MM.1S (cell line): Measurements from ENCODE around the gene TSHZ2.

Experiments used
- DNase-seq: peaks from one replicate; pipeline ENCODE4 v3.0.0-alpha.2; 2015
- H2AFZ ChIP-seq: fragments of 300-600 bp; sonication (generic); 2 replicates; pipeline ENCODE4 v1.6.0; 2016; ENCODE audit warnings: antibody characterized with exemption, low read length
- H3F3A ChIP-seq: fragments of 300-600 bp; sonication (generic); 2 replicates; pipeline ENCODE4 v1.6.1; 2016; ENCODE audit warnings: mild to moderate bottlenecking, antibody characterized with exemption, low read length, moderate library complexity, mixed read lengths; ENCODE audit not compliant: insufficient read depth
- H3K27ac ChIP-seq: fragments of 300-600 bp; sonication (generic); 2 replicates; pipeline ENCODE4 v1.5.1; 2016; ENCODE audit warnings: mild to moderate bottlenecking, low read length
- H3K27me3 ChIP-seq: fragments of 300-600 bp; sonication (generic); replicated peaks from 2 replicates; pipeline ENCODE4 v1.6.0; 2016; ENCODE audit warnings: low read length; ENCODE audit not compliant: insufficient read depth
- H3K36me3 ChIP-seq: fragments of 300-600 bp; sonication (generic); replicated peaks from 2 replicates; pipeline ENCODE4 v1.6.1; 2016; ENCODE audit warnings: mild to moderate bottlenecking, low read length, mixed read lengths; ENCODE audit not compliant: insufficient read depth
- H3K4me1 ChIP-seq: fragments of 300-600 bp; sonication (generic); 2 replicates; pipeline ENCODE4 v1.6.1; 2016; ENCODE audit warnings: low read length, mixed read lengths
- H3K4me2 ChIP-seq: fragments of 300-600 bp; sonication (generic); 2 replicates; pipeline ENCODE4 v1.6.0; 2016; ENCODE audit warnings: low read depth, low read length
- H3K4me3 ChIP-seq: fragments of 300-600 bp; sonication (generic); 2 replicates; pipeline ENCODE4 v1.5.1; 2016; ENCODE audit warnings: low read length, mixed read lengths
- H3K79me2 ChIP-seq: fragments of 300-600 bp; sonication (generic); 2 replicates; pipeline ENCODE4 v1.6.1; 2016; ENCODE audit warnings: mixed run types, low read length, mixed read lengths
- H3K9ac ChIP-seq: fragments of 300-600 bp; sonication (generic); 2 replicates; pipeline ENCODE4 v1.6.1; 2016; ENCODE audit warnings: low read length, mixed read lengths
- H3K9me2 ChIP-seq: fragments of 300-600 bp; sonication (generic); replicated peaks from 2 replicates; pipeline ENCODE4 v1.6.1; 2016; ENCODE audit warnings: mild to moderate bottlenecking, low read length, mixed read lengths; ENCODE audit not compliant: insufficient read depth
- H3K9me3 ChIP-seq: fragments of 300-600 bp; sonication (generic); replicated peaks from 2 replicates; pipeline ENCODE4 v1.6.1; 2016; ENCODE audit warnings: mild to moderate bottlenecking, low read length, mixed read lengths; ENCODE audit not compliant: insufficient read depth
- H4K20me1 ChIP-seq: fragments of 300-600 bp; sonication (generic); 2 replicates; pipeline ENCODE4 v1.6.1; 2016; ENCODE audit warnings: mild to moderate bottlenecking, low read length, moderate library complexity, mixed read lengths; ENCODE audit not compliant: insufficient read depth
- EZH2 ChIP-seq: fragments of 300-600 bp; sonication (generic); optimal IDR thresholded peaks from 2 replicates; pipeline ENCODE3; 2017; ENCODE audit warnings: low read depth, mild to moderate bottlenecking, antibody characterized with exemption, low read length, mixed read lengths
- EZH2phosphoT487 ChIP-seq: fragments of 300-600 bp; sonication (generic); IDR thresholded peaks from 2 replicates; pipeline ENCODE4 v1.6.1; 2018; ENCODE audit warnings: antibody characterized with exemption, low read length
- TF ChIP-seq, protein P1 (sequence below): fragments of 300-600 bp; sonication (generic); IDR thresholded peaks from 2 replicates; pipeline ENCODE4 v1.5.1; 2016; ENCODE audit warnings: antibody characterized with exemption, low read length, mixed read lengths

TSHZ2 gene

DNA sequence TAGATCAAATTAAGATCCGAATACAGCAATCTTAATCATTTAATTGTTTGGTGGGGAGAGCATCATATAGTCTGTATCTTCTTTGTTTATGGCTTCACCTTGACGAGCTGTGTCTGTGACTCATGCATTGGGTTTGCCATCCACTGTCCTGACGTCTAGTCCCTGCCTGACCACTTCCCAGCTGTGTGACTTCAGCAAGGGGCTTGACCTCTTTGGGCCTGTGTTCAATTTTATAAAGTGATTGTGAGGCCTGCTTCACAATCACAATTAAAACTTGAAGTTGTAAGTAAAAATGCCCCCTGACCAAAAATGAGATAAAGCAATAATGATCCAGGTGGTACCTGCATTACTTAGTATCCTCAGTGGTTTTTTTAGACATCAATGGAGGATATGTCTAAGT, 412.2 kb downstream of the TSHZ2 start:
- Histone ChIP-seq H3K9ac (no peak overlapping the region), H3K79me2 (no peaks in the 10 kb centered on the region), H3K27ac (no peak overlapping the region), H3K27me3 (no peaks in the 10 kb centered on the region), H3K9me3 (no peaks in the 10 kb centered on the region), H2AFZ (no peak overlapping the region), H3K9me2 (no peaks in the 10 kb centered on the region), H4K20me1 (no peaks in the 10 kb centered on the region), H3K4me3 (no peak overlapping the region), H3K4me2 (no peak overlapping the region), H3K36me3 (no peaks in the 10 kb centered on the region), H3F3A (no peaks in the 10 kb centered on the region), H3K4me1 (no peaks in the 10 kb centered on the region)
- no peak for DNase-seq
- no peak for TF ChIP-seq EZH2
- no peak for TF ChIP-seq EZH2phosphoT487
- TF ChIP-seq, protein P1, sequence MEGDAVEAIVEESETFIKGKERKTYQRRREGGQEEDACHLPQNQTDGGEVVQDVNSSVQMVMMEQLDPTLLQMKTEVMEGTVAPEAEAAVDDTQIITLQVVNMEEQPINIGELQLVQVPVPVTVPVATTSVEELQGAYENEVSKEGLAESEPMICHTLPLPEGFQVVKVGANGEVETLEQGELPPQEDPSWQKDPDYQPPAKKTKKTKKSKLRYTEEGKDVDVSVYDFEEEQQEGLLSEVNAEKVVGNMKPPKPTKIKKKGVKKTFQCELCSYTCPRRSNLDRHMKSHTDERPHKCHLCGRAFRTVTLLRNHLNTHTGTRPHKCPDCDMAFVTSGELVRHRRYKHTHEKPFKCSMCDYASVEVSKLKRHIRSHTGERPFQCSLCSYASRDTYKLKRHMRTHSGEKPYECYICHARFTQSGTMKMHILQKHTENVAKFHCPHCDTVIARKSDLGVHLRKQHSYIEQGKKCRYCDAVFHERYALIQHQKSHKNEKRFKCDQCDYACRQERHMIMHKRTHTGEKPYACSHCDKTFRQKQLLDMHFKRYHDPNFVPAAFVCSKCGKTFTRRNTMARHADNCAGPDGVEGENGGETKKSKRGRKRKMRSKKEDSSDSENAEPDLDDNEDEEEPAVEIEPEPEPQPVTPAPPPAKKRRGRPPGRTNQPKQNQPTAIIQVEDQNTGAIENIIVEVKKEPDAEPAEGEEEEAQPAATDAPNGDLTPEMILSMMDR, result no peak

DNA sequence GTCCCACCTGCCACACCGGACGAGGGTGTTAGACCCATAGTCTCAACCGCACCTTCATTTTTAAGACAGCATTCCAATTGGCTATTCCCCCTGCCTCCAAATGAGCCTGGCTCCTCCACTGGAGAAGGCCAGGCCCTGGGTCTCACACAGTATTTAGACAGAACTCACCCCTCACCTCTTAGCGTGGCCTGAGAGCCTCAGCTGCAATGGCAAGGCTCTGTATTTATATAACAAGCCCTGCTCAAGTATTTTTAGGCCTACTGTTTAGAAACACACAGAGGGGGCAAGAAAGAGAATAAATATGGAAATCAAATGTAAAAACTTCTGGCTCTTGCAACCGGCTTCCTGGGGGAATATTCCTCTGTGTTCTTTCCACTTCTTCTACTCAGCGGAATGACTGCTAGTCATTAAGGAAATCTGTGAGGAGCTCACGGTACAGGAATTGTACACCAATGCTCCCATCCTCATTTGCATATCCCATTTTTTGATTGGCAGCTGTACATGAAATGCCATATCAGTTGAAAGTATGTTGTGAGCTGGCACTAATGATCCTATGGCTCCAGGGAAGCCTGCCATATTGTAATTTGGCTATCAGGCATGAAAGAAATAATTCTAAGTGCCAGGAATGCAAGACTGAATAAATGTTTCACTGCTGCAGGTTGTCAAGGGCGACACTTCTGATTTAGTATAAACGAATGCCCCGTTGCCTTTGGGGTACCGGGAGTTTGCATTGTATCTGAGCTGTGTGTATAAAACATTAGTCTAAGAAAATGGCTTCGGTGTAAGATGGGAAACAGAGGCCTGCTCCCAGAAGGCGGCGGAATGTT, 414.0 kb downstream of the TSHZ2 start:
- Histone ChIP-seq H4K20me1 (no peaks in the 10 kb centered on the region), H3K27ac (no peak overlapping the region), H3K9me3 (no peaks in the 10 kb centered on the region), H3K9ac (no peak overlapping the region), H3F3A (no peaks in the 10 kb centered on the region), H2AFZ (no peak overlapping the region), H3K4me3 (no peak overlapping the region), H3K9me2 (no peaks in the 10 kb centered on the region), H3K4me2 (no peak overlapping the region), H3K79me2 (no peaks in the 10 kb centered on the region), H3K4me1 (no peaks in the 10 kb centered on the region), H3K36me3 (no peaks in the 10 kb centered on the region), H3K27me3 (no peaks in the 10 kb centered on the region)
- no peak for DNase-seq
- no peak for TF ChIP-seq EZH2phosphoT487

DNA sequence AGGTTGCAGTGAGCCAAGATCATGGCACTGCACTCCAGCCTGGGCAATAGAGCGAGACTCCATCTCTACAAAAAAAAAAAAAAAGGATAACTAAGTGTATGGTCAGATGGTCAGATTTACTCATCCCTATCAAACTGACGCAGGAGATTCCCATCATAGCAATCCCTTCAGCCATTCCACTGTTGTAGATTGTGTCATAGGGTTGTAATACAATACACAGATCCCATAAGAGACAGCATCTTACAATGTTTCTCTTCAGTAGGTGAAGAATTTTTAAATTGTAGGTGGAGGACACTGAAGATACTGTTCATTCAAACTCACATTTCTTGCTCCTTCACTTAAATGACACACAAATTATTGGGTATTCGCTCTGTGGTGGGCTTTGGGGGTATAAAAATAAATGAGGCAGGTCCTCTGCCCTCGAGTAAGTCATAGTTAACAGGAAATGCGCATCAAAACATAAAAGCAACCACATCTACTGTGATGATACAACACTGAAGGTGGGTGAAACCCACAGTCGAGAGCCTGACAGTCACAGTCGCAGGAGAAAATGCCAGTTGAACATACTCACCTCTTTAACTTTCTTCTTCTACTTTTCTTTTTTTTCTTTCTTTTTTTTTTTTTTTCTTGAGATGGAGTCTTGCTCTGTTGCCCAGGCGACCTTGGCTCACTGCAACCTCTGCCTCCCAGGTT, 416.0 kb downstream of the TSHZ2 start:
- H3K36me3 ChIP-seq, result no peaks in the 10 kb centered on the region
- H2AFZ ChIP-seq, result no peak overlapping the region
- H3K9me3 ChIP-seq, result no peaks in the 10 kb centered on the region
- no peak overlapping the region for H3K4me3 ChIP-seq
- H3K4me1 ChIP-seq, result no peaks in the 10 kb centered on the region
- no peaks in the 10 kb centered on the region for H4K20me1 ChIP-seq
- TF ChIP-seq EZH2 (no peak), EZH2phosphoT487 (no peak)
- TF ChIP-seq, protein P1, result no peak
- DNase-seq, result no peak
- H3K9ac ChIP-seq, result no peak overlapping the region
- no peaks in the 10 kb centered on the region for H3K79me2 ChIP-seq
- H3K27me3 ChIP-seq, result no peaks in the 10 kb centered on the region
- no peaks in the 10 kb centered on the region for H3F3A ChIP-seq
- no peak overlapping the region for H3K4me2 ChIP-seq
- no peak overlapping the region for H3K27ac ChIP-seq
- no peaks in the 10 kb centered on the region for H3K9me2 ChIP-seq
